ENCODE data around the gene ZNF598. TPM values are rescaled to one million over a fixed set of nuclear protein-coding genes. Genes with fewer than 3 reads are reported as not detected.
"Not testable (repeated sequence)": the region's sequence is repeated elsewhere in the genome, so short reads cannot be mapped to it uniquely, and the experiment has no call there.

ZNF598 gene
- polyA plus RNA-seq, 2 of the 4 experiments (the other 2 are of a cell fraction) = 17.7 to 33.8 TPM

GRCh38 chr16:2033909-2034695 is 24.5 kb upstream of the ZNF598 start:
- 78% methylated on average over 16 of the region's 32 CpGs for WGBS (ENCODE audit: missing lambda C conversion rate)
- H3K4me1 ChIP-seq = peaks cover 70% of the 10 kb centered on the region
- peak overlapping the region; percentile 90 to 93 for H3K27ac ChIP-seq
- H3K9me3 ChIP-seq; FAIRE-seq; DNase-seq (ENCODE audit: low read depth in 1 of 2, low spot score in 1 of 2); POLR2A ChIA-PET: not testable (repeated sequence)
- peak overlapping the region; percentile 25; the same call in 2 of the 3 replicates for H3K4me3 ChIP-seq
- CTCF ChIA-PET = interaction anchor here (0.6 to 3.2 kb wide), 6 partner anchors 11 to 31 kb away, joined by 3 to 21 read pairs (median 4); partner anchors contain the start of genes NTHL1 and TSC2
- TF ChIP-seq HOXB13 (CRISPR knock-in tag; IDR thresholded peaks at IDR 0.05; ENCODE audit: low read depth) = peak; percentile 22; the same call in 1 of the 2 replicates
- peak; percentile 9; a peak in 4 of 6 replicates for ATAC-seq
- H3K4me2 ChIP-seq = peak overlapping the region; percentile 88

- Histone ChIP-seq H3K9me3 (no peaks in the 10 kb centered on the region), H3K4me3 (peak overlapping the region; percentile 25; the same call in 2 of the 3 replicates), H3K4me1 (peaks cover 62% of the 10 kb centered on the region), H3K4me2 (peak overlapping the region; percentile 66), H3K27ac (peak overlapping the region; percentile 82 to 90)
- CTCF ChIA-PET = interaction anchor here (0.6 to 3.2 kb wide), 5 partner anchors 10 to 30 kb away, joined by 3 to 21 read pairs (median 4); no protein-coding TSS in a partner anchor
- 22% methylated on average over 18 of the region's 37 CpGs for WGBS (ENCODE audit: missing lambda C conversion rate)
- POLR2A ChIA-PET = interaction anchor here (0.6 kb wide), 1 partner anchor 69 kb away, joined by 3 read pairs; no protein-coding TSS in a partner anchor
- DNase-seq (ENCODE audit: low read depth in 1 of 2, low spot score in 1 of 2) (peak in 1 of 2 experiments; percentile 65), ATAC-seq (peak; percentile 55 to 69), FAIRE-seq (no peak)
- TF ChIP-seq POLR2AphosphoS2 (conservative IDR thresholded peaks at IDR 0.05; ENCODE audit: low read length) = no peak
- 0 out of 2 replicates have a peak, but pooled peaks have one; percentile 11 for TF ChIP-seq POLR2A (IDR thresholded peaks at IDR 0.05; ENCODE audit: low read length)
- TF ChIP-seq HOXB13 (CRISPR knock-in tag; IDR thresholded peaks at IDR 0.05; ENCODE audit: low read depth) = no peak
- TF ChIP-seq ZSCAN20 (CRISPR knock-in tag; IDR thresholded peaks at IDR 0.05) = no peak
- no peak for TF ChIP-seq NFE2L2 (conservative IDR thresholded peaks at IDR 0.05; ENCODE audit: low read length)
- TF ChIP-seq, protein P1, sequence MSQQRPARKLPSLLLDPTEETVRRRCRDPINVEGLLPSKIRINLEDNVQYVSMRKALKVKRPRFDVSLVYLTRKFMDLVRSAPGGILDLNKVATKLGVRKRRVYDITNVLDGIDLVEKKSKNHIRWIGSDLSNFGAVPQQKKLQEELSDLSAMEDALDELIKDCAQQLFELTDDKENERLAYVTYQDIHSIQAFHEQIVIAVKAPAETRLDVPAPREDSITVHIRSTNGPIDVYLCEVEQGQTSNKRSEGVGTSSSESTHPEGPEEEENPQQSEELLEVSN (IDR thresholded peaks at IDR 0.05; ENCODE audit: borderline replicate concordance, low read depth) = peak; percentile 64; the same call in 1 of the 2 replicates
- TF ChIP-seq KDM1A (IDR thresholded peaks at IDR 0.05; ENCODE audit: low read depth) = no peak
These were observed 23.7 kb upstream of the ZNF598 start for GRCh38 chr16:2033057-2033908.

- Histone ChIP-seq H3K4me3 (peak overlapping the region; percentile 25; the same call in 1 of the 3 replicates), H3K27ac (peak overlapping the region; percentile 82 to 90), H3K9me3 (no peaks in the 10 kb centered on the region), H3K4me1 (peaks cover 54% of the 10 kb centered on the region), H3K4me2 (peak overlapping the region; percentile 66)
- TF ChIP-seq POLR2AphosphoS2 (conservative IDR thresholded peaks at IDR 0.05; ENCODE audit: low read length) = no peak
- peak; percentile 7 for TF ChIP-seq MAFK (IDR thresholded peaks at IDR 0.05; ENCODE audit: partially characterized antibody)
- 0 out of 2 replicates have a peak, but pooled peaks have one; percentile 2 for TF ChIP-seq MAX (IDR thresholded peaks at IDR 0.05)
- no peak for DNase-seq (ENCODE audit: low read depth in 1 of 2, low spot score in 1 of 2)
- ATAC-seq = no peak
- no peak for FAIRE-seq
- ChIA-PET POLR2A (interaction anchor here (0.6 to 0.9 kb wide), 2 partner anchors 70 to 123 kb away, joined by 3 read pairs; partner anchors contain the start of gene TRAF7), CTCF (interaction anchor here (0.5 to 5.9 kb wide), 12 partner anchors 7 to 1197 kb away, joined by 3 to 25 read pairs (median 4); no protein-coding TSS in a partner anchor)
- WGBS (ENCODE audit: missing lambda C conversion rate) = 60% methylated on average over 9 of the region's 15 CpGs
These were observed 22.9 kb upstream of the ZNF598 start for GRCh38 chr16:2032285-2033056.

GRCh38 chr16:2031081-2031577 is 21.5 kb upstream of the ZNF598 start:
- FAIRE-seq (no peak), DNase-seq (ENCODE audit: low read depth in 1 of 2, low spot score in 1 of 2) (no peak), ATAC-seq (no peak)
- Histone ChIP-seq H3K27ac (peak overlapping the region in 1 of 2 experiments; percentile 41; a peak in 1 of 6 replicates), H3K4me3 (no peak overlapping the region), H3K4me2 (no peak overlapping the region), H3K4me1 (peaks cover 46% of the 10 kb centered on the region), H3K9me3 (no peaks in the 10 kb centered on the region)
- no peak for TF ChIP-seq JUNB (IDR thresholded peaks at IDR 0.05)
- TF ChIP-seq EP300 (IDR thresholded peaks at IDR 0.05) = no peak
- no peak for TF ChIP-seq CHD4 (IDR thresholded peaks at IDR 0.05; ENCODE audit: borderline replicate concordance)
- TF ChIP-seq KDM5A (IDR thresholded peaks at IDR 0.05) = no peak
- no peak for TF ChIP-seq BHLHE40 (IDR thresholded peaks at IDR 0.05; ENCODE audit: low read depth, low read length)
- TF ChIP-seq HOXA7 (CRISPR knock-in tag; IDR thresholded peaks at IDR 0.05) = no peak
- no peak for TF ChIP-seq JUN (IDR thresholded peaks at IDR 0.05)
- ChIA-PET CTCF (interaction anchor here (1.2 to 5.9 kb wide), 9 partner anchors 8 to 122 kb away, joined by 3 to 25 read pairs (median 13); no protein-coding TSS in a partner anchor), POLR2A (interaction anchor here (0.7 kb wide), 1 partner anchor 89 kb away, joined by 4 read pairs; no protein-coding TSS in a partner anchor)
- 76% methylated on average over 10 of the region's 11 CpGs for WGBS (ENCODE audit: missing lambda C conversion rate)
